ENCODE results near the gene RNASE1.

- no peak for TF ChIP-seq EZH2phosphoT487 (IDR thresholded peaks at IDR 0.05; ENCODE audit: borderline replicate concordance)
- TF ChIP-seq CTCF (conservative IDR thresholded peaks at IDR 0.05; ENCODE audit: low read length) = no peak
These were observed 20.3 kb downstream of the RNASE1 start for GRCh38 chr14:20782280-20782890.
